ENCODE measurements around the gene THBD. TPM values are rescaled to one million over a fixed set of nuclear protein-coding genes. Genes with fewer than 3 reads are reported as not detected.

Gene THBD
- total RNA-seq, 1 experiment from 2014 or later, result 3.1 TPM

DNA sequence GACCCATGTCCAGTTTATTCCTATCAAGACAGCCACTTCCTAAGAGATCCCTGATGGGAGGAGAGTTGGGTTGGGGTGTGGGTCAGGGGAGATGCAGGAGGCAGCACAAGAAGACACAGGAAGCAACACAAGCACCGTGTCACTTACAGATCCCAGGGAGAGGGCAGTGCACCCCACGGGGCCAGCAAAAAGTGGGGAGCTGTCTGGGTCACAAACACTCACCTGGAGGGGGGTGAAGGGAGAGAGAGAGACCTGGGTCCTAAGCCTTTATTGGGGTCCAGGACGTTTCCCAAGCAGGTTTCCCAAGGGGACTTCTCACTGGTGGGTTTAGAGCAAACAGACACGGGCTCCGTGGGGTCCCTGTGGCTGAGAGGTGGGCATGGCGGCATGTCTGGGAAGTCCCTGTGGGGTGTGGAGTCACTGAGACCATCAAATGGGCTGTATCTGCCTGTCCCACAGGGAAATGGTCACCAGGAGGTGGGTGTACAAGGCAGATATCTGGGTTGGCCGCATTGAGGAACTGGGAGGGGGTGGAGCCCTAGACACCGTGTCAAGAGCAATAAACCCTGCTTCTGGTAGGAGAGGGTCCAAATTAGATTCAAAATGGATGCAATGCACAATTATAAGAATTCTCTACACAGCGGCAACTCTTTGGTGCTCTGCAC is 38.2 kb upstream of the THBD start:
- no peaks in the 10 kb centered on the region for H3K36me3 ChIP-seq (ENCODE audit: low read depth, low read length)
- H3K79me2 ChIP-seq (ENCODE audit: low read length), result no peaks in the 10 kb centered on the region
- ChIA-PET CTCF (no interaction called here), POLR2A (ENCODE audit: unreplicated experiment) (no interaction called here)
- no peaks in the 10 kb centered on the region for H4K20me1 ChIP-seq (ENCODE audit: low read length)
- intact Hi-C loops (cut with micrococcal nuclease), result no loop called here
- no peak overlapping the region for H3K27ac ChIP-seq (ENCODE audit: low read length)
- H3K9me3 ChIP-seq (ENCODE audit: low read length), result no peaks in the 10 kb centered on the region
- DNase-seq (no peak), ATAC-seq (no peak)
- TF ChIP-seq EZH2 (IDR thresholded peaks at IDR 0.05; ENCODE audit: low read length, unreplicated experiment), result no peak
- TF ChIP-seq, protein P1, sequence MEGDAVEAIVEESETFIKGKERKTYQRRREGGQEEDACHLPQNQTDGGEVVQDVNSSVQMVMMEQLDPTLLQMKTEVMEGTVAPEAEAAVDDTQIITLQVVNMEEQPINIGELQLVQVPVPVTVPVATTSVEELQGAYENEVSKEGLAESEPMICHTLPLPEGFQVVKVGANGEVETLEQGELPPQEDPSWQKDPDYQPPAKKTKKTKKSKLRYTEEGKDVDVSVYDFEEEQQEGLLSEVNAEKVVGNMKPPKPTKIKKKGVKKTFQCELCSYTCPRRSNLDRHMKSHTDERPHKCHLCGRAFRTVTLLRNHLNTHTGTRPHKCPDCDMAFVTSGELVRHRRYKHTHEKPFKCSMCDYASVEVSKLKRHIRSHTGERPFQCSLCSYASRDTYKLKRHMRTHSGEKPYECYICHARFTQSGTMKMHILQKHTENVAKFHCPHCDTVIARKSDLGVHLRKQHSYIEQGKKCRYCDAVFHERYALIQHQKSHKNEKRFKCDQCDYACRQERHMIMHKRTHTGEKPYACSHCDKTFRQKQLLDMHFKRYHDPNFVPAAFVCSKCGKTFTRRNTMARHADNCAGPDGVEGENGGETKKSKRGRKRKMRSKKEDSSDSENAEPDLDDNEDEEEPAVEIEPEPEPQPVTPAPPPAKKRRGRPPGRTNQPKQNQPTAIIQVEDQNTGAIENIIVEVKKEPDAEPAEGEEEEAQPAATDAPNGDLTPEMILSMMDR (conservative IDR thresholded peaks at IDR 0.05; ENCODE audit: low read depth, low read length), result no peak
- no peak for TF ChIP-seq EZH2phosphoT487 (IDR thresholded peaks at IDR 0.05; ENCODE audit: borderline replicate concordance, low read length)
- BruUV-seq (replicated peaks), result no TSS peak
- H3K4me2 ChIP-seq (ENCODE audit: low read length), result no peak overlapping the region
- H3K9ac ChIP-seq (ENCODE audit: low read length), result no peak overlapping the region
- no peaks in the 10 kb centered on the region for H3K9me2 ChIP-seq (replicated peaks; ENCODE audit: low read length)
- no peaks in the 10 kb centered on the region for H3K4me1 ChIP-seq (ENCODE audit: insufficient read depth, low read length)
- H3K4me3 ChIP-seq (ENCODE audit: low read length), result no peak overlapping the region
- no peaks in the 10 kb centered on the region for H3K27me3 ChIP-seq (ENCODE audit: low read length)
- no peak overlapping the region for H2AFZ ChIP-seq (ENCODE audit: low read length)
- no peaks in the 10 kb centered on the region for H3F3A ChIP-seq (ENCODE audit: low read length, unreplicated experiment)

DNA sequence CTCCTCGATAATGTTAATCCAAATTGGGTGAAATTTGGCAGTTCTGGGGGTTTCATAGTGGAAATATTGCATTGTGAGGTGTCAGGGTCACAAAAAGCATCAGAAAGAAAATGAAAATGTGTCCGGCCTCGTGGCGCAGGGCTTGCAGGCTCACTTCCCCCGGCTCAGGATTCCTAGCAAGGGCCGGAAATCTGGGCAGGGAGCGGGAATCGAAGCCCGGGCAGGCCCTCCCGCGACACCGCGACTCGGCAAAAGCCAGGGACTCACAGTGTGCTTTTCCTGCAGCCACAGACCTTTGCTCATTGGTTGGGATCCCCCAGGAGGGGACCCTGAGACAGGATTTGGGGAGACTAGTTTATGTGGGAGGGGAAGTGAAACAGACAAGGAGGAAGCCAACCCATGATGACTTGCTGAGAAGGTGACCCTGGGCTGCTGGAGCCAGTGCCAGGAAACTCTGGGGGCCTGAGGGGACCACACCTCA is 37.5 kb upstream of the THBD start:
- no peaks in the 10 kb centered on the region for H3K4me1 ChIP-seq (ENCODE audit: insufficient read depth, low read length)
- no peak overlapping the region for H3K4me3 ChIP-seq (ENCODE audit: low read length)
- no TSS peak for BruUV-seq (replicated peaks)
- ChIA-PET CTCF (no interaction called here), POLR2A (ENCODE audit: unreplicated experiment) (no interaction called here)
- ATAC-seq, result no peak
- H4K20me1 ChIP-seq (ENCODE audit: low read length), result no peaks in the 10 kb centered on the region
- no peaks in the 10 kb centered on the region for H3K9me2 ChIP-seq (replicated peaks; ENCODE audit: low read length)
- H3K9me3 ChIP-seq (ENCODE audit: low read length), result no peaks in the 10 kb centered on the region
- no peaks in the 10 kb centered on the region for H3K27me3 ChIP-seq (ENCODE audit: low read length)
- no peak overlapping the region for H2AFZ ChIP-seq (ENCODE audit: low read length)
- TF ChIP-seq EZH2 (IDR thresholded peaks at IDR 0.05; ENCODE audit: low read length, unreplicated experiment) (no peak), EZH2phosphoT487 (IDR thresholded peaks at IDR 0.05; ENCODE audit: borderline replicate concordance, low read length) (no peak)
- TF ChIP-seq, protein P1 (conservative IDR thresholded peaks at IDR 0.05; ENCODE audit: low read depth, low read length), result no peak
- H3K79me2 ChIP-seq (ENCODE audit: low read length), result no peaks in the 10 kb centered on the region
- no peak for DNase-seq
- no peak overlapping the region for H3K9ac ChIP-seq (ENCODE audit: low read length)
- no peaks in the 10 kb centered on the region for H3K36me3 ChIP-seq (ENCODE audit: low read depth, low read length)
- intact Hi-C loops (cut with micrococcal nuclease), result no loop called here
- no peak overlapping the region for H3K27ac ChIP-seq (ENCODE audit: low read length)
- no peaks in the 10 kb centered on the region for H3F3A ChIP-seq (ENCODE audit: low read length, unreplicated experiment)
- H3K4me2 ChIP-seq (ENCODE audit: low read length), result no peak overlapping the region

DNA sequence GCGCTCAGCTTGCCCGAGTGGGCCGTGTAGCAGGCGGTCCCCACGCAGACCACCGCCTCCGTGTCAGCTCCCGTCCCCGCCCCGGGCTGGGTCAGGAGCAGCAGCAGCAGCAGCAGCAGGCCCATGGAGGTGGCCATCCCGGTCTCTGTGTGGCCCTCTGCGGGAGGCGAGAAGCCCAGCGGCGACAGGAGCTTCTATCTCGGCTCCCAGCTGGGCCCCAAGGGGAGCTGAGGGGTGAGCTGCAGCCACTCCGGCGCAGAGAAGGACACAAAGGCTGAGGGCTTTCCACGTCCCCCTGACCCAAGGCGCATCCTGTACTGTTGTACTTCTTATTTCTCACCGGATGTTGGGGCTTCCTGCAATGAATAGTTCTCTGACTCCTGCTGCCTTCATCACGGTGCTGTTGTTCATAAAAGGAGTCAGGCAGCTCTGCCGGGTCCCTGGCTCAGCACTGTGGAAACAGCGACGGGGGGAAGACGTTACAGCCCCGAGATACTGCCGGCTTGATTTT is 36.6 kb upstream of the THBD start, which contains the start of gene CD93:
CD93 (minus strand) TSS at position 269 of the 511 bp plus-strand sequence; CDS start at position 137, 132 bp downstream.
- ATAC-seq, result no peak
- no peak for TF ChIP-seq EZH2phosphoT487 (IDR thresholded peaks at IDR 0.05; ENCODE audit: borderline replicate concordance, low read length)
- no peak for TF ChIP-seq EZH2 (IDR thresholded peaks at IDR 0.05; ENCODE audit: low read length, unreplicated experiment)
- TF ChIP-seq, protein P1 (conservative IDR thresholded peaks at IDR 0.05; ENCODE audit: low read depth, low read length), result no peak
- H3F3A ChIP-seq (ENCODE audit: low read length, unreplicated experiment), result no peaks in the 10 kb centered on the region
- no peaks in the 10 kb centered on the region for H3K36me3 ChIP-seq (ENCODE audit: low read depth, low read length)
- no peaks in the 10 kb centered on the region for H3K9me3 ChIP-seq (ENCODE audit: low read length)
- ChIA-PET POLR2A (ENCODE audit: unreplicated experiment) (no interaction called here), CTCF (no interaction called here)
- no peak within 1 kb of the TSS for H3K9ac ChIP-seq (ENCODE audit: low read length)
- intact Hi-C loops (cut with micrococcal nuclease), result no loop called here
- H2AFZ ChIP-seq (ENCODE audit: low read length), result no peak within 1 kb of the TSS
- H3K4me3 ChIP-seq (ENCODE audit: low read length), result no peak within 1 kb of the TSS
- no peaks in the 10 kb centered on the region for H3K79me2 ChIP-seq (ENCODE audit: low read length)
- no TSS peak for BruUV-seq (replicated peaks)
- H3K4me2 ChIP-seq (ENCODE audit: low read length), result no peak within 1 kb of the TSS
- no peaks in the 10 kb centered on the region for H4K20me1 ChIP-seq (ENCODE audit: low read length)
- DNase-seq, result no peak
- no peaks in the 10 kb centered on the region for H3K9me2 ChIP-seq (replicated peaks; ENCODE audit: low read length)
- H3K4me1 ChIP-seq (ENCODE audit: insufficient read depth, low read length), result no peaks in the 10 kb centered on the region
- H3K27me3 ChIP-seq (ENCODE audit: low read length), result no peaks in the 10 kb centered on the region
- H3K27ac ChIP-seq (ENCODE audit: low read length), result no peak within 1 kb of the TSS
